IMR-90 (cell line): ENCODE results near the gene TMEM168. TPM values are rescaled to one million over a fixed set of nuclear protein-coding genes. Genes with fewer than 3 reads are reported as not detected.

ENCODE experiments used
- ATAC-seq: fragments of 200-7000 bp; cut with Tn5 transposase; 2 replicates; pipeline ENCODE4 v1.9.1; 2020; ENCODE audit warnings: low read depth, mild to moderate bottlenecking, moderate library complexity
- BruUV-seq: library from RNA; stranded (reverse); fragments of 400-500 nt; replicated peaks from 2 replicates; lab custom pipeline; 2021; lab: Mats Ljungman, UMichigan
- CTCF ChIA-PET: fragments of 300-600 bp; formaldehyde crosslinking; extraction: SDS; loops from one replicate; lab custom pipeline; 2021; ENCODE audit warnings: antibody characterized with exemption; lab: Yijun Ruan, JAX
- POLR2A ChIA-PET: fragments of 300-600 bp; sonication (Branson Sonifier 250); formaldehyde crosslinking; loops from one replicate; lab custom pipeline; 2022; ENCODE audit warnings: antibody characterized with exemption; ENCODE audit not compliant: unreplicated experiment; lab: Charles Lee
- DNase-seq: peaks from one replicate; pipeline ENCODE4 v3.0.0; 2013
- H2AFZ ChIP-seq: replicated peaks from 2 replicates; pipeline ENCODE3; 2013; ENCODE audit warnings: low read length, mild to moderate bottlenecking; ENCODE audit not compliant: poor library complexity
- H2AK5ac ChIP-seq: 2 replicates; pipeline ENCODE4 v1.6.1; 2013; ENCODE audit warnings: low read depth, low read length, inconsistent platforms
- H2AK9ac ChIP-seq: replicated peaks from 2 replicates; pipeline ENCODE3; 2013; ENCODE audit warnings: mild to moderate bottlenecking, low read depth, low read length, moderate library complexity; ENCODE audit not compliant: poor library complexity
- H2BK120ac ChIP-seq: 2 replicates; pipeline ENCODE4 v1.6.1; 2013; ENCODE audit warnings: low read depth, low read length, inconsistent platforms
- H2BK15ac ChIP-seq: 3 replicates; pipeline ENCODE4 v1.6.1; 2013; ENCODE audit warnings: low read depth, low read length, inconsistent platforms
- H2BK20ac ChIP-seq: 2 replicates; pipeline ENCODE4 v1.6.1; 2013; ENCODE audit warnings: low read depth, mild to moderate bottlenecking, inconsistent platforms, low read length, moderate library complexity
- H2BK5ac ChIP-seq: 2 replicates; pipeline ENCODE4 v1.6.1; 2013; ENCODE audit warnings: mild to moderate bottlenecking, low read depth, low read length, inconsistent platforms; ENCODE audit not compliant: poor library complexity, severe bottlenecking
- H3K14ac ChIP-seq: replicated peaks from 2 replicates; pipeline ENCODE4 v1.6.1; 2013; ENCODE audit warnings: low read depth, low read length, inconsistent platforms
- H3K18ac ChIP-seq: 2 replicates; pipeline ENCODE4 v1.6.1; 2013; ENCODE audit warnings: low read depth, low read length, control low read depth
- H3K23ac ChIP-seq: 2 replicates; pipeline ENCODE4 v1.6.1; 2013; ENCODE audit warnings: low read depth, low read length, inconsistent platforms
- H3K27ac ChIP-seq: 2 replicates; pipeline ENCODE4 v1.5.1; 2013; ENCODE audit warnings: mild to moderate bottlenecking, control low read depth, low read length; ENCODE audit not compliant: insufficient read depth
- H3K27me3 ChIP-seq: 2 replicates; pipeline ENCODE4 v1.6.1; 2013; ENCODE audit warnings: low read length; ENCODE audit not compliant: control insufficient read depth, insufficient read depth
- H3K36me3 ChIP-seq: 2 replicates; pipeline ENCODE4 v1.6.1; 2013; ENCODE audit warnings: low read length, mixed read lengths; ENCODE audit not compliant: control insufficient read depth, insufficient read depth
- H3K4ac ChIP-seq: 2 replicates; pipeline ENCODE4 v1.6.1; 2013; ENCODE audit warnings: low read depth, low read length, inconsistent platforms
- H3K4me1 ChIP-seq: 2 replicates; pipeline ENCODE4 v1.6.1; 2013; ENCODE audit warnings: low read length, mixed read lengths; ENCODE audit not compliant: control insufficient read depth, insufficient read depth
- H3K4me2 ChIP-seq: 2 replicates; pipeline ENCODE4 v1.6.1; 2013; ENCODE audit warnings: low read depth, mild to moderate bottlenecking, control low read depth, low read length, moderate library complexity
- H3K4me3 ChIP-seq: 2 replicates; pipeline ENCODE4 v1.5.1; 2013; ENCODE audit warnings: low read depth, mild to moderate bottlenecking, control low read depth, low read length, moderate library complexity; ENCODE audit not compliant: insufficient read depth
- H3K56ac ChIP-seq: 2 replicates; pipeline ENCODE4 v1.6.1; 2013; ENCODE audit warnings: low read length, inconsistent platforms; ENCODE audit not compliant: insufficient read depth; ENCODE audit errors: extremely low read depth
- H3K79me1 ChIP-seq, 2 experiments: 2 replicates each; pipeline ENCODE4 v1.6.1; 2013; ENCODE audit warnings: low read length in 2 of 2, inconsistent platforms in 1 of 2, low read depth in 1 of 2
- H3K9ac ChIP-seq: 2 replicates; pipeline ENCODE4 v1.6.1; 2013; ENCODE audit warnings: low read depth, low read length, control low read depth
- H3K9me1 ChIP-seq: 2 replicates; pipeline ENCODE4 v1.6.1; 2013; ENCODE audit warnings: low read length, inconsistent platforms; ENCODE audit not compliant: insufficient read depth
- H3K9me3 ChIP-seq: 2 replicates; pipeline ENCODE4 v1.6.1; 2013; ENCODE audit warnings: low read length; ENCODE audit not compliant: control insufficient read depth, insufficient read depth
- H4K20me1 ChIP-seq: 2 replicates; pipeline ENCODE4 v1.6.1; 2013; ENCODE audit warnings: low read length, inconsistent platforms; ENCODE audit not compliant: insufficient read depth
- H4K5ac ChIP-seq: 2 replicates; pipeline ENCODE4 v1.6.1; 2013; ENCODE audit warnings: mild to moderate bottlenecking, low read depth, low read length, control low read depth
- H4K8ac ChIP-seq, 2 experiments: 2 replicates each; pipeline ENCODE4 v1.6.1; 2013; ENCODE audit warnings: low read depth in 2 of 2, low read length in 2 of 2, control low read depth in 1 of 2, inconsistent platforms in 1 of 2
- H4K91ac ChIP-seq: 2 replicates; pipeline ENCODE4 v1.6.1; 2013; ENCODE audit warnings: low read depth, low read length, inconsistent platforms; ENCODE audit not compliant: insufficient read depth
- BHLHE40 ChIP-seq: fragments of 150-350 bp; IDR thresholded peaks from 2 replicates; pipeline ENCODE4 v1.6.1; 2016; ENCODE audit warnings: mild to moderate bottlenecking, low read depth, low read length
- CEBPB ChIP-seq: IDR thresholded peaks from 2 replicates; pipeline ENCODE4 v1.6.1; 2012; ENCODE audit warnings: low read depth, low read length, improper control_type of control experiment
- CHD1 ChIP-seq: IDR thresholded peaks from 2 replicates; pipeline ENCODE4 v1.6.1; 2012; ENCODE audit warnings: low read depth, low read length, improper control_type of control experiment
- ELK1 ChIP-seq: fragments of 150-350 bp; IDR thresholded peaks from 2 replicates; pipeline ENCODE4 v1.6.1; 2016; ENCODE audit warnings: low read depth, mild to moderate bottlenecking, low read length, moderate library complexity, borderline replicate concordance
- FOS ChIP-seq: fragments of 150-350 bp; IDR thresholded peaks from 2 replicates; pipeline ENCODE4 v1.6.1; 2016; ENCODE audit warnings: low read depth, low read length
- MAFK ChIP-seq: IDR thresholded peaks from 2 replicates; pipeline ENCODE4 v1.6.1; 2012; ENCODE audit warnings: low read depth, low read length, improper control_type of control experiment
- MAZ ChIP-seq: IDR thresholded peaks from 2 replicates; pipeline ENCODE4 v1.6.1; 2012; ENCODE audit warnings: low read depth, mild to moderate bottlenecking, low read length, improper control_type of control experiment, moderate library complexity, borderline replicate concordance
- MXI1 ChIP-seq: IDR thresholded peaks from 2 replicates; pipeline ENCODE4 v1.6.1; 2012; ENCODE audit warnings: low read depth, mild to moderate bottlenecking, low read length, moderate library complexity, borderline replicate concordance
- NFE2L2 ChIP-seq: fragments of 150-350 bp; IDR thresholded peaks from 2 replicates; pipeline ENCODE4 v1.6.1; 2016; ENCODE audit warnings: low read depth, mild to moderate bottlenecking, low read length
- POLR2A ChIP-seq: IDR thresholded peaks from 2 replicates; pipeline ENCODE4 v1.6.1; 2012; ENCODE audit warnings: mild to moderate bottlenecking, low read depth, low read length
- RAD21 ChIP-seq: IDR thresholded peaks from 2 replicates; pipeline ENCODE4 v1.6.1; 2012; ENCODE audit warnings: low read length, improper control_type of control experiment
- RFX5 ChIP-seq: IDR thresholded peaks from 2 replicates; pipeline ENCODE4 v1.8.0; 2012; ENCODE audit warnings: low read depth, mild to moderate bottlenecking, low read length, moderate library complexity
- WGBS, 2 experiments: methylation state at CpG; one replicate each; pipeline versions ENCODE4 v1.1.5 to v1.1.7; 2013; ENCODE audit warnings: missing lambda C conversion rate in 2 of 2; ENCODE audit not compliant: insufficient read length in 1 of 2; ENCODE audit errors: extremely low coverage in 2 of 2; 5-methylcytosine and 5-hydroxymethylcytosine counted together
- dilution Hi-C: fragments of 300-500 bp; cut with HindIII; formaldehyde crosslinking; loops from one replicate; pipeline ENCODE4 v1.14.3; 2018; ENCODE audit warnings: low sequenced_read_pairs; ENCODE audit not compliant: unreplicated experiment
- in situ Hi-C: fragments of 300-500 bp; cut with MboI; formaldehyde crosslinking; loops from 3 replicates; pipeline ENCODE4 v1.14.3; 2019; ENCODE audit warnings: low sequenced_read_pairs, inconsistent platforms, mixed read lengths
- intact Hi-C: fragments of 100-400 bp; cut with micrococcal nuclease; formaldehyde crosslinking; loops from 2 replicates; pipeline ENCODE4 v1.10.0; 2022
- polyA plus RNA-seq, 3 experiments: library from polyadenylated mRNA; depleted of rRNA; stranded (reverse); fragments of >200 nt; gene quantifications; 2 replicates each; pipeline ENCODE4 v1.2.3, GENCODE V29; 2012; ENCODE audit warnings: low replicate concordance in 1 of 3
- total RNA-seq: library from RNA; depleted of rRNA; stranded (reverse); fragments of >200 nt; gene quantifications from 2 replicates; pipeline ENCODE4 v1.2.3, GENCODE V29; 2012
- TF ChIP-seq, protein P1 (sequence below): conservative IDR thresholded peaks from 2 replicates; pipeline ENCODE4 v1.5.1; 2012; ENCODE audit warnings: mild to moderate bottlenecking, low read depth, low read length, improper control_type of control experiment

Gene TMEM168
- total and polyA plus RNA-seq, 2 of the 4 experiments (the other 2 are of a cell fraction): 17.7 to 22.9 TPM

GRCh38 chr7:112800486-112800885, 10.3 kb upstream of the TMEM168 start:
- no peak overlapping the region for H3K4ac ChIP-seq
- H3K9ac ChIP-seq: no peak overlapping the region
- DNase-seq: no peak
- no peaks in the 10 kb centered on the region; the same call in 1 of the 2 replicates for H3K4me1 ChIP-seq
- no peaks in the 10 kb centered on the region for H3K79me1 ChIP-seq
- no peak overlapping the region for H2BK15ac ChIP-seq
- H3K27me3 ChIP-seq: no peaks in the 10 kb centered on the region
- intact Hi-C loops: no loop called here
- BruUV-seq: no TSS peak
- no peak overlapping the region for H3K14ac ChIP-seq
- in situ Hi-C loops: no loop called here
- no peak for ATAC-seq
- no peak for TF ChIP-seq CHD1
- no peak for TF ChIP-seq CEBPB
- no peak for TF ChIP-seq MAZ
- no peak for TF ChIP-seq POLR2A
- no peak for TF ChIP-seq FOS
- TF ChIP-seq RFX5: no peak
- TF ChIP-seq MAFK: no peak
- no peak for TF ChIP-seq NFE2L2
- TF ChIP-seq MXI1: no peak
- no peak for TF ChIP-seq ELK1
- TF ChIP-seq RAD21: no peak
- TF ChIP-seq BHLHE40: no peak
- TF ChIP-seq, protein P1, sequence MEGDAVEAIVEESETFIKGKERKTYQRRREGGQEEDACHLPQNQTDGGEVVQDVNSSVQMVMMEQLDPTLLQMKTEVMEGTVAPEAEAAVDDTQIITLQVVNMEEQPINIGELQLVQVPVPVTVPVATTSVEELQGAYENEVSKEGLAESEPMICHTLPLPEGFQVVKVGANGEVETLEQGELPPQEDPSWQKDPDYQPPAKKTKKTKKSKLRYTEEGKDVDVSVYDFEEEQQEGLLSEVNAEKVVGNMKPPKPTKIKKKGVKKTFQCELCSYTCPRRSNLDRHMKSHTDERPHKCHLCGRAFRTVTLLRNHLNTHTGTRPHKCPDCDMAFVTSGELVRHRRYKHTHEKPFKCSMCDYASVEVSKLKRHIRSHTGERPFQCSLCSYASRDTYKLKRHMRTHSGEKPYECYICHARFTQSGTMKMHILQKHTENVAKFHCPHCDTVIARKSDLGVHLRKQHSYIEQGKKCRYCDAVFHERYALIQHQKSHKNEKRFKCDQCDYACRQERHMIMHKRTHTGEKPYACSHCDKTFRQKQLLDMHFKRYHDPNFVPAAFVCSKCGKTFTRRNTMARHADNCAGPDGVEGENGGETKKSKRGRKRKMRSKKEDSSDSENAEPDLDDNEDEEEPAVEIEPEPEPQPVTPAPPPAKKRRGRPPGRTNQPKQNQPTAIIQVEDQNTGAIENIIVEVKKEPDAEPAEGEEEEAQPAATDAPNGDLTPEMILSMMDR: no peak
- dilution Hi-C loops: no loop called here
- H4K5ac ChIP-seq: no peak overlapping the region
- no peaks in the 10 kb centered on the region for H3K9me1 ChIP-seq
- ChIA-PET POLR2A (no interaction called here), CTCF (no interaction called here)
- no peak overlapping the region for H4K8ac ChIP-seq
- no peak overlapping the region for H3K4me3 ChIP-seq
- H2AK5ac ChIP-seq: no peak overlapping the region
- no peaks in the 10 kb centered on the region for H4K20me1 ChIP-seq
- H3K18ac ChIP-seq: no peak overlapping the region; the same call in 1 of the 2 replicates
- no peak overlapping the region for H3K23ac ChIP-seq
- no peak overlapping the region for H3K56ac ChIP-seq
- H2BK120ac ChIP-seq: no peak overlapping the region
- no peaks in the 10 kb centered on the region for H3K9me3 ChIP-seq
- no CpG with 5 or more reads among the region's 2 CpGs for WGBS, 2 experiments
- H2AK9ac ChIP-seq: no peak overlapping the region
- H3K27ac ChIP-seq: no peak overlapping the region
- no peak overlapping the region for H3K4me2 ChIP-seq
- no peaks in the 10 kb centered on the region for H3K36me3 ChIP-seq
- no peak overlapping the region for H4K91ac ChIP-seq
- H2BK20ac ChIP-seq: no peak overlapping the region
- no peak overlapping the region for H2BK5ac ChIP-seq
- no peak overlapping the region for H2AFZ ChIP-seq
